ENCODE data around the gene CDKN2AIPNL. TPM values are rescaled to one million over a fixed set of nuclear protein-coding genes. Genes with fewer than 3 reads are reported as not detected.

Gene CDKN2AIPNL
- total and polyA plus RNA-seq, 2 of the 8 experiments (the other 6 are each of a cell fraction or from before 2014, with no cell fraction given): 40.0 to 56.3 TPM

DNA sequence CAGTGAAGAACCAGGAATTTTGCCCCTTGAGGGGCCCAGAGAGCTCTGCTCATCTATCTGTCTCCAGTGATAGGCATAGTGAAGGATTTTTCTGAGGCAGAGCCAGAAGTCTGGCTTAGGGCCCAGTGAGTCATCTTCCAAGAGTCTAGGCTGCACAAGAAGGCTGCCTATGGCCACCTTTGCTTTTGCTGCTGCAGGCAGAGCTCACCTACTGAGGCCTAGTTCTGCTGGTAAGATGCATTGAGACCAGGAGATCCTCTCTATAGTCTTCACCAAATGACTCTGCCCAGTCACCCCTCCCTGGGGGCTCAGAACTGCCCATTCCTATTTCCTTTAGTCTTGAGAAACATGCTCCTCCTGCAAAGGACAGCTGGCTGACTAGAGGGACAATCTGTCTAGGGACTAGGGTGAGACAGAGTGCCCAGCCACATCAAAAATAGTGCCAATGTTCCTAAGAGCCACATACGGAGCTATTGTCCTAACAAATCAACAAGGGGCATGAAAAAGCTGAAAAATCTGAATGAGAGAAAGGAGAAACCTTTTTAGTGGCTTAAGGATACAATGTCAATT lies 40.3 kb upstream of the CDKN2AIPNL start:
- no peak for DNase-seq (ENCODE audit: low read depth in 1 of 2, low spot score in 2 of 2)
- Histone ChIP-seq H4K5ac (ENCODE audit: insufficient read length, low read depth, low read length) (no peak overlapping the region), H3K23ac (ENCODE audit: insufficient read length) (no peak overlapping the region), H3K56ac (replicated peaks; ENCODE audit: insufficient read length, low read depth, low read length) (no peak overlapping the region), H3K27me3 (replicated peaks in 1 of 4; ENCODE audit: control insufficient read depth in 3 of 4, extremely low read depth in 1 of 4, insufficient read depth in 3 of 4, low read length in 3 of 4) (no peaks in the 10 kb centered on the region), H3K79me2 (ENCODE audit: control insufficient read depth in 1 of 2, insufficient read depth in 2 of 2, low read length in 2 of 2) (no peaks in the 10 kb centered on the region), H3K4me1 (replicated peaks in 1 of 4; ENCODE audit: control insufficient read depth in 3 of 4, insufficient read depth in 4 of 4, low read length in 3 of 4) (peaks cover 0 to 2% (median 0%) of the 10 kb centered on the region in 4 experiments; a peak in 1 of 7 replicates), H3K79me1 (ENCODE audit: low read depth, low read length) (no peaks in the 10 kb centered on the region), H3K4me2 (ENCODE audit: insufficient read depth in 1 of 2, low read depth in 2 of 2, low read length in 2 of 2) (no peak overlapping the region), H2AFZ (ENCODE audit: low read length) (no peak overlapping the region), H3K9ac (replicated peaks in 1 of 4; ENCODE audit: extremely low read depth in 1 of 4, low read depth in 3 of 4, low read length in 3 of 4) (no peak overlapping the region), H2AK5ac (ENCODE audit: low read depth, low read length) (no peak overlapping the region), H3K4me3 (ENCODE audit: extremely low read depth in 1 of 4, insufficient read depth in 2 of 4, low read depth in 3 of 4, low read length in 4 of 4) (no peak overlapping the region), H2BK15ac (ENCODE audit: low read length) (no peak overlapping the region; the same call in 1 of the 2 replicates), H2BK5ac (ENCODE audit: low read depth, low read length) (no peak overlapping the region), H4K20me1 (replicated peaks in 1 of 2; ENCODE audit: control insufficient read depth in 1 of 2, insufficient read depth in 2 of 2, low read length in 2 of 2) (no peaks in the 10 kb centered on the region), H3K4ac (replicated peaks; ENCODE audit: insufficient read length, low read depth, low read length) (no peak overlapping the region), H3K18ac (ENCODE audit: extremely low read depth, low read length) (no peak overlapping the region), H2BK12ac (ENCODE audit: low read depth, low read length) (no peak overlapping the region), H4K91ac (replicated peaks; ENCODE audit: insufficient read length, low read length) (no peak overlapping the region), H2BK120ac (replicated peaks; ENCODE audit: low read depth, low read length) (no peak overlapping the region), H3K9me3 (ENCODE audit: insufficient read depth in 2 of 2, low read depth in 1 of 2, low read length in 1 of 2) (no peaks in the 10 kb centered on the region), H4K8ac (ENCODE audit: extremely low read depth, insufficient read depth, low read length) (no peak overlapping the region), H2BK20ac (ENCODE audit: low read length) (no peak overlapping the region), H3K14ac (ENCODE audit: insufficient read length) (no peak overlapping the region), H3K23me2 (ENCODE audit: low read depth, low read length) (no peaks in the 10 kb centered on the region), H3K27ac (ENCODE audit: low read depth, low read length) (no peak overlapping the region), H3K36me3 (ENCODE audit: control insufficient read depth in 2 of 4, insufficient read depth in 4 of 4, low read length in 3 of 4) (no peaks in the 10 kb centered on the region)
- ChIA-PET CTCF (ENCODE audit: partially characterized antibody) (interaction anchor here (1.0 to 2.7 kb wide), 7 partner anchors 7 to 135 kb away, joined by 3 to 13 read pairs (median 4); partner anchors contain the start of gene CDKN2AIPNL), POLR2A (ENCODE audit: partially characterized antibody) (interaction anchor here (0.5 to 4.3 kb wide), 5 partner anchors 10 to 452 kb away, joined by 3 to 14 read pairs (median 5); no protein-coding TSS in a partner anchor)
- 100% methylated on average over 1 of the region's 1 CpG; no CpG with 5 or more reads in 1 of the 2 experiments for WGBS, 2 experiments (ENCODE audit: extremely low coverage in 1 of 2, insufficient coverage in 1 of 2, insufficient read length in 1 of 2, insufficient replicate concordance in 2 of 2, low coverage in 1 of 2, low lambda C conversion rate in 2 of 2, missing lambda C conversion rate in 1 of 2)
- FAIRE-seq: no peak
- TF ChIP-seq SP2 (IDR thresholded peaks at IDR 0.05; ENCODE audit: low read length) (no peak), SIN3A (conservative IDR thresholded peaks at IDR 0.05 in 1 of 2, IDR thresholded peaks at IDR 0.05 in 1 of 2; ENCODE audit: low read depth in 1 of 2, low read length in 2 of 2) (no peak), POLR2AphosphoS5 (IDR thresholded peaks at IDR 0.05; ENCODE audit: low read depth, low read length) (no peak), JUND (IDR thresholded peaks at IDR 0.05; ENCODE audit: low read length) (no peak), NRF1 (IDR thresholded peaks at IDR 0.05; ENCODE audit: low read depth, low read length) (no peak), POLR2A (IDR thresholded peaks at IDR 0.05; ENCODE audit: control extremely low read depth in 1 of 2, low read depth in 2 of 2, low read length in 2 of 2) (no peak), MAFK (IDR thresholded peaks at IDR 0.05; ENCODE audit: low read depth, low read length) (no peak), ZNF274 (IDR thresholded peaks at IDR 0.05; ENCODE audit: borderline replicate concordance, extremely low read depth, low read length) (no peak), EGR1 (IDR thresholded peaks at IDR 0.05; ENCODE audit: borderline replicate concordance, low read depth, low read length) (no peak), RBBP5 (IDR thresholded peaks at IDR 0.05; ENCODE audit: borderline replicate concordance, low read depth, low read length) (no peak), ASH2L (IDR thresholded peaks at IDR 0.05; ENCODE audit: low read length) (no peak)
- TF ChIP-seq, protein P1, sequence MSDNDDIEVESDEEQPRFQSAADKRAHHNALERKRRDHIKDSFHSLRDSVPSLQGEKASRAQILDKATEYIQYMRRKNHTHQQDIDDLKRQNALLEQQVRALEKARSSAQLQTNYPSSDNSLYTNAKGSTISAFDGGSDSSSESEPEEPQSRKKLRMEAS (IDR thresholded peaks at IDR 0.05): no peak
- TF ChIP-seq, protein P2, sequence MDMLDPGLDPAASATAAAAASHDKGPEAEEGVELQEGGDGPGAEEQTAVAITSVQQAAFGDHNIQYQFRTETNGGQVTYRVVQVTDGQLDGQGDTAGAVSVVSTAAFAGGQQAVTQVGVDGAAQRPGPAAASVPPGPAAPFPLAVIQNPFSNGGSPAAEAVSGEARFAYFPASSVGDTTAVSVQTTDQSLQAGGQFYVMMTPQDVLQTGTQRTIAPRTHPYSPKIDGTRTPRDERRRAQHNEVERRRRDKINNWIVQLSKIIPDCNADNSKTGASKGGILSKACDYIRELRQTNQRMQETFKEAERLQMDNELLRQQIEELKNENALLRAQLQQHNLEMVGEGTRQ (IDR thresholded peaks at IDR 0.05; ENCODE audit: low read length): no peak
